ENCODE measurements around the gene IGF2. TPM values are rescaled to one million over a fixed set of nuclear protein-coding genes. Genes with fewer than 3 reads are reported as not detected.
A peak's percentile ranks its signal among the peaks of the same experiment; 100 is the strongest.

The IGF2 gene
- total RNA-seq, 1 donor from 2014 or later: 6.6 TPM

DNA sequence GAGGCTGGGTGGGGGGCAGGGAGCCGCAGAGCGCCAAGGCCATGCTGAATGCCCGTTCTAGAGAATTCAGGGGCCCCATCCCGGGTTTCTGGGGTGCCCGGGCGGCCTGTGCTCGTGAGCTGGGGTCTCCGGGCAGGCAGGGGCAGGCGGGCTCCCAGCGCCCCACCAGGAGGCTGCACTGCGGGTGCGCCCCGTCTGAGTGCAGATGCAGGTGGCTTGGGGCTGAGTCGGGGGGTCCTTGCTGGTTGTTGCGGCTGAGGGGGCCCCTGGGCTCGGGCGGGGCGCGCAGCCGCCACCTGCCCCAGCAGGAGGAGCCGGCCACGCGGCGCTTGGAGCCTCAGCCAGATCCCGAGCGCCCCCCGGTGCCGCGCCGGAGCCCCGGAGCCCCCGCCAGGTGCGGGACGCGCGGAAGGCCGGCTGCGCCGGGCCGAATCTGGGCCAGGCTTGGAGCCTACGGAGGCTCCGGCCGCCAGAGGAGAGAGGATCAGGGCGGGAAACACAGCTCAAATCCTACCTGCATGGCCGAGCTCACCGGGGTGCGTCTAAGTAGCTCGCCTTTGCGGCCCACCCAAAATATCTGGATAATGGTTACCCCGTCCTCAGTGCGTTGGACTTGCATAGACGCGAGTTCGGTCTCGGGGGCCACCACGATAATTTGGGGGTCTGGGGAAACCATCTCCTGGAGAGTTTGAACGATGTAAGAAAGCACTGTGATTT is 590 bp upstream of the IGF2 start:
- Histone ChIP-seq H3K27me3 (ENCODE audit: control insufficient read depth, insufficient read depth, low read length) (peaks cover 26% of the 10 kb centered on the region), H3K36me3 (ENCODE audit: control insufficient read depth, insufficient read depth, low read length) (no peaks in the 10 kb centered on the region), H3K4me3 (ENCODE audit: low read depth, low read length) (no peak overlapping the region)
- FAIRE-seq (no peak), DNase-seq (ENCODE audit: low read depth) (no peak)
- TF ChIP-seq CTCF (IDR thresholded peaks at IDR 0.05; ENCODE audit: insufficient read depth, low read length, severe bottlenecking): no peak

DNA sequence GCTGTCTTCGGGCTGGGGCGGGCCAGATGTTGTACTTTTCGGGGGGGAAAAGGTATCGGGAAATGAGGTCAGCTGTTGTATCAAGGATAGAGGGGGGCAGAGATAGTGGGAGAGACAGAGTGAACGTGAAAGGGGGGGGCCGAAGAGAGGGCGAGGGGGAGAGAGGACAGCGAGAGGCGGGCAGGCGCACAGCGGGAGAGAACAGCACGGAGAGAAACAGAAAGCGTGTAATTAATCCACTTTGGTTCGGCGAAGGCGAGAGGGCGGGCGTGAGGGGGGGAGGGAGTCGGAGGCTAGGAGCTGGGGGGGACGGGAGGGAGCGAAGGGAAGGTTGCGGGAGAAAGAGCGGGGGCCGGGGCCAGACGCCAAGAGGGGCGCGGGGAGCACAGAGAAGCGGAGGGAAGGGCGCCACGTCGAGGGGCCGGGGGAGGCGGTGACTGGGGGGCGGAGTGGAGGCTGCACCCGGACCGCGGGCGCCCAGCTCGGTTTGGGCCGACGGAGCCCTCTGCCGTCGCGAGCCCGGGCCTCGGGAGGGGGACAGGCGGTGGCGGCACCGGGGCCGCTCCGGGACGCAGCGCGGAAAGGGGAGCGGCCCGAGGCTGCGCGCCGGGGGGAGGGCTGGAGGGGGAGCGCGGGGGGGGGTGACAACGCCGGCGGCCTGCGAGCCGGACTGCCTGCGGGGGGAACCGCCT is 612 bp downstream of the IGF2 start:
- no peaks in the 10 kb centered on the region for H3K36me3 ChIP-seq (ENCODE audit: control insufficient read depth, insufficient read depth, low read length)
- FAIRE-seq (no peak), DNase-seq (ENCODE audit: low read depth) (no peak)
- TF ChIP-seq CTCF (IDR thresholded peaks at IDR 0.05; ENCODE audit: insufficient read depth, low read length, severe bottlenecking): no peak
- H3K27me3 ChIP-seq (ENCODE audit: control insufficient read depth, insufficient read depth, low read length): peaks cover 16% of the 10 kb centered on the region
- peak overlapping the region; percentile 23 for H3K4me3 ChIP-seq (ENCODE audit: low read depth, low read length)

GRCh38 chr11:2138068-2138430 is 1.1 kb downstream of the IGF2 start:
- DNase-seq (ENCODE audit: low read depth) (no peak), FAIRE-seq (no peak)
- H3K36me3 ChIP-seq (ENCODE audit: control insufficient read depth, insufficient read depth, low read length): no peaks in the 10 kb centered on the region
- TF ChIP-seq CTCF (IDR thresholded peaks at IDR 0.05; ENCODE audit: insufficient read depth, low read length, severe bottlenecking): no peak
- H3K4me3 ChIP-seq (ENCODE audit: low read depth, low read length): peak overlapping the region; percentile 23
- H3K27me3 ChIP-seq (ENCODE audit: control insufficient read depth, insufficient read depth, low read length): peaks cover 19% of the 10 kb centered on the region

GRCh38 chr11:2137202-2138067 is 1.8 kb downstream of the IGF2 start:
- DNase-seq (ENCODE audit: low read depth): peak; percentile 27

GRCh38 chr11:2136952-2137201 is 2.3 kb downstream of the IGF2 start:
- Histone ChIP-seq H3K27me3 (ENCODE audit: control insufficient read depth, insufficient read depth, low read length) (peaks cover 20% of the 10 kb centered on the region), H3K36me3 (ENCODE audit: control insufficient read depth, insufficient read depth, low read length) (no peaks in the 10 kb centered on the region), H3K4me3 (ENCODE audit: low read depth, low read length) (no peak overlapping the region)
- FAIRE-seq: no peak
- no peak for TF ChIP-seq CTCF (IDR thresholded peaks at IDR 0.05; ENCODE audit: insufficient read depth, low read length, severe bottlenecking)
- no peak for DNase-seq (ENCODE audit: low read depth)

More at GRCh38 chr11:2137202-2138067, 1.8 kb downstream of the IGF2 start:
- no peak for FAIRE-seq
- H3K36me3 ChIP-seq (ENCODE audit: control insufficient read depth, insufficient read depth, low read length): no peaks in the 10 kb centered on the region
- H3K4me3 ChIP-seq (ENCODE audit: low read depth, low read length): peak overlapping the region; percentile 16
- TF ChIP-seq CTCF (IDR thresholded peaks at IDR 0.05; ENCODE audit: insufficient read depth, low read length, severe bottlenecking): no peak
- peaks cover 20% of the 10 kb centered on the region for H3K27me3 ChIP-seq (ENCODE audit: control insufficient read depth, insufficient read depth, low read length)
